A673 (cell line): Measurements from ENCODE around the gene GCN1. TPM values are rescaled to one million over a fixed set of nuclear protein-coding genes. Genes with fewer than 3 reads are reported as not detected.
A peak's percentile ranks its signal among the peaks of the same experiment; 100 is the strongest.

Source experiments
- BruUV-seq: library from RNA; stranded (reverse); fragments of 400-500 nt; replicated peaks from 2 replicates; lab custom pipeline; 2021; lab: Mats Ljungman, UMichigan
- CTCF ChIA-PET: fragments of 300-600 bp; sonication (Branson Sonifier 250); formaldehyde crosslinking; loops from one replicate; lab custom pipeline; 2022; ENCODE audit warnings: antibody characterized with exemption; lab: Charles Lee
- POLR2A ChIA-PET: fragments of 300-600 bp; sonication (Branson Sonifier 250); formaldehyde crosslinking; loops from one replicate; lab custom pipeline; 2022; ENCODE audit warnings: antibody characterized with exemption; ENCODE audit not compliant: low non-redundant PET; lab: Charles Lee
- DNase-seq: peaks from one replicate; pipeline ENCODE4 v3.0.0-alpha.2; 2015; ENCODE audit warnings: low spot score
- H3K27ac ChIP-seq: fragments of 200-600 bp; sonication (generic); 2 replicates; pipeline ENCODE4 v1.5.1; 2016; ENCODE audit warnings: mixed run types, low read depth, mild to moderate bottlenecking, mixed read lengths, antibody characterized with exemption, low read length; ENCODE audit not compliant: poor library complexity, severe bottlenecking
- H3K27me3 ChIP-seq: fragments of 200-600 bp; sonication (generic); replicated peaks from 2 replicates; pipeline ENCODE4 v1.6.1; 2017; ENCODE audit warnings: mixed run types, low read depth, mild to moderate bottlenecking, mixed read lengths, antibody characterized with exemption, low read length; ENCODE audit not compliant: insufficient read depth, poor library complexity
- H3K36me3 ChIP-seq: fragments of 200-600 bp; sonication (generic); 2 replicates; pipeline ENCODE4 v1.6.1; 2016; ENCODE audit warnings: mixed run types, mild to moderate bottlenecking, mixed read lengths, antibody characterized with exemption, low read length; ENCODE audit not compliant: insufficient read depth, poor library complexity, severe bottlenecking
- H3K4me1 ChIP-seq: fragments of 200-600 bp; sonication (generic); 2 replicates; pipeline ENCODE4 v1.6.1; 2017; ENCODE audit warnings: mixed run types, mild to moderate bottlenecking, mixed read lengths, antibody characterized with exemption, low read length; ENCODE audit not compliant: insufficient read depth, poor library complexity, severe bottlenecking
- H3K4me3 ChIP-seq: fragments of 200-600 bp; sonication (generic); 2 replicates; pipeline ENCODE4 v1.5.1; 2016; ENCODE audit warnings: low read depth, mixed run types, mild to moderate bottlenecking, mixed read lengths, low read length; ENCODE audit not compliant: poor library complexity, severe bottlenecking
- H3K9me3 ChIP-seq: fragments of 200-600 bp; sonication (generic); 2 replicates; pipeline ENCODE4 v1.6.1; 2016; ENCODE audit warnings: mixed run types, low read depth, mild to moderate bottlenecking, mixed read lengths, antibody characterized with exemption, low read length; ENCODE audit not compliant: poor library complexity, severe bottlenecking
- EZH2 ChIP-seq: fragments of 200-600 bp; sonication (generic); IDR thresholded peaks from 2 replicates; pipeline ENCODE4 v1.6.1; 2017; ENCODE audit warnings: borderline replicate concordance, low read depth, mild to moderate bottlenecking, mixed read lengths, antibody characterized with exemption, low read length; ENCODE audit not compliant: poor library complexity, severe bottlenecking
- intact Hi-C: fragments of 100-400 bp; cut with micrococcal nuclease; formaldehyde crosslinking; loops from one replicate; pipeline ENCODE4 v1.10.0; 2022; ENCODE audit not compliant: unreplicated experiment
- microRNA-seq: library from miRNA; unstranded; fragments of <30 nt; microRNA quantifications from one replicate; pipeline ENCODE4 v1.2.0, GENCODE V29; 2021
- total RNA-seq: library from RNA; stranded (reverse); gene quantifications from 2 replicates; pipeline ENCODE4 v1.2.3, GENCODE V29; 2021
- TF ChIP-seq, protein P1 (sequence below): fragments of 300-800, 200-600 bp; sonication (generic); conservative IDR thresholded peaks from 2 replicates; pipeline ENCODE4 v1.5.1; 2017; ENCODE audit warnings: low read depth, mild to moderate bottlenecking, antibody characterized with exemption, low read length, moderate library complexity, mixed read lengths

Gene GCN1
- total RNA-seq, 1 experiment from 2014 or later: 129 TPM

DNA sequence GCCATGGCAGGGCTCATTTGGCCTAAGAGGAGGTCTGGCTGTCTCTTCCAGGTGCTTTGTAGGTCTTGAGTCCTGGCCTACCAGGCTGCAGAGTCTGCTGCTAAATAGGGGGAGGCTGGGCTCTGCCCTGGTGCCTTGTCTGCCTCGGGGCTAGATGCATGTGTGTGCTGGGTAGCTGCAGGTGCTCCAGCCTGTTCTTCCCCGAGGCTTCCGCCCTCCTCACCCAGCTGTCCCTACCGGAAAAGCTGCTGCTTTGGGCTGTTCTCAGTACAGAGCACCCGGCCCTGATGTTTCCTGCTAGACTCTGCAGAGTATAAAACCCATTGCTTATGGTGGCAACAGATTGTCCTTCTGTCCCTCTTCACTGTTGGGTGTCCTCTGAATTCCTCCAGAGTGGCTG, 115.6 kb downstream of the GCN1 start:
- Histone ChIP-seq H3K27me3 (no peaks in the 10 kb centered on the region), H3K36me3 (no peaks in the 10 kb centered on the region), H3K4me1 (no peaks in the 10 kb centered on the region), H3K4me3 (no peak overlapping the region), H3K27ac (no peak overlapping the region), H3K9me3 (no peaks in the 10 kb centered on the region)
- no TSS peak for BruUV-seq
- ChIA-PET CTCF (no interaction called here), POLR2A (no interaction called here)
- intact Hi-C loops: no loop called here
- no peak for TF ChIP-seq EZH2
- TF ChIP-seq, protein P1, sequence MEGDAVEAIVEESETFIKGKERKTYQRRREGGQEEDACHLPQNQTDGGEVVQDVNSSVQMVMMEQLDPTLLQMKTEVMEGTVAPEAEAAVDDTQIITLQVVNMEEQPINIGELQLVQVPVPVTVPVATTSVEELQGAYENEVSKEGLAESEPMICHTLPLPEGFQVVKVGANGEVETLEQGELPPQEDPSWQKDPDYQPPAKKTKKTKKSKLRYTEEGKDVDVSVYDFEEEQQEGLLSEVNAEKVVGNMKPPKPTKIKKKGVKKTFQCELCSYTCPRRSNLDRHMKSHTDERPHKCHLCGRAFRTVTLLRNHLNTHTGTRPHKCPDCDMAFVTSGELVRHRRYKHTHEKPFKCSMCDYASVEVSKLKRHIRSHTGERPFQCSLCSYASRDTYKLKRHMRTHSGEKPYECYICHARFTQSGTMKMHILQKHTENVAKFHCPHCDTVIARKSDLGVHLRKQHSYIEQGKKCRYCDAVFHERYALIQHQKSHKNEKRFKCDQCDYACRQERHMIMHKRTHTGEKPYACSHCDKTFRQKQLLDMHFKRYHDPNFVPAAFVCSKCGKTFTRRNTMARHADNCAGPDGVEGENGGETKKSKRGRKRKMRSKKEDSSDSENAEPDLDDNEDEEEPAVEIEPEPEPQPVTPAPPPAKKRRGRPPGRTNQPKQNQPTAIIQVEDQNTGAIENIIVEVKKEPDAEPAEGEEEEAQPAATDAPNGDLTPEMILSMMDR: no peak
- DNase-seq: no peak

DNA sequence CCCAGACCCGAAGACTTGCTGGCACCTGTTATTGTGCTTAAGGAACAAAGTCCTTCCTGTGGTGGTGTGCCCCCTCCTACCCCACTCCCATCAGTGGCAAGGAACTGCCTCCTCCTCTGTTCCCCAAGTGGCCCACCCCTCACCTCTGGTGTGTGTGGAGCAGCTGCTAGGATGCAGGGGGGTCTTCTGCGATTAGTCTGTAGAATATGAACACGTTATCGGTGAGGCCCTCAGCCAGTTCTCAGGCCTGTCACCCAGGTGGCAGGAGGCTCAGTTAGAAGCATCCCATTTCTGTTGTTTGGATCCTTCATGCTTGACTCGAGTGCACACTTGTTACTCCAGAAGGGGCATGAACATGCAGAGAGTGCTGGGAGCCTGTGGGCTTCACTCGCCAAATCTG, 117.3 kb downstream of the GCN1 start:
- Histone ChIP-seq H3K27ac (no peak overlapping the region), H3K36me3 (no peaks in the 10 kb centered on the region), H3K27me3 (no peaks in the 10 kb centered on the region), H3K4me3 (no peak overlapping the region), H3K9me3 (no peaks in the 10 kb centered on the region), H3K4me1 (no peaks in the 10 kb centered on the region)
- POLR2A ChIA-PET: no interaction called here
- TF ChIP-seq EZH2: no peak
- TF ChIP-seq, protein P1: no peak
- no peak for DNase-seq
- BruUV-seq: no TSS peak
- intact Hi-C loops: no loop called here
- CTCF ChIA-PET: no interaction called here

Small RNAs within 50 kb of the gene (microRNA-seq; reads per million reads assigned to microRNA genes)
- 4.6 reads per million, percentile 14 among the genes with 10 or more reads in this experiment for gene MIR4498

Other genes starting within 250 kb of the GCN1 start
- gene BICDL1, start 205.5 kb downstream of the GCN1 start, total RNA-seq: 1.0 and 2.4 TPM in 2 replicates
- gene RAB35, start 78.0 kb downstream of the GCN1 start, total RNA-seq: 57.9 and 63.0 TPM in 2 replicates
- gene RPLP0, start 6.4 kb upstream of the GCN1 start, total RNA-seq: 1,951 and 2,047 TPM in 2 replicates
- 110 and 127 TPM in 2 replicates for gene PXN, start 71.0 kb upstream of the GCN1 start, total RNA-seq
- 2,640 and 2,668 TPM in 2 replicates for gene RNU4-2, start 97.2 kb upstream of the GCN1 start, total RNA-seq
- 1,130 and 1,293 TPM in 2 replicates for gene RNU4-1, start 98.5 kb upstream of the GCN1 start, total RNA-seq
- gene SIRT4, start 107.6 kb upstream of the GCN1 start, total RNA-seq: 3.7 and 4.8 TPM in 2 replicates
- not detected in 2 replicates for gene PLA2G1B, start 133.1 kb upstream of the GCN1 start, total RNA-seq
- gene MSI1, start 174.4 kb upstream of the GCN1 start, total RNA-seq: 3.6 and 8.8 TPM in 2 replicates
- gene COX6A1, start 243.4 kb upstream of the GCN1 start, total RNA-seq: 435 and 460 TPM in 2 replicates